Lower leg skin (tissue), 4 donors: ENCODE measurements around the gene CEP55. TPM values are rescaled to one million over a fixed set of nuclear protein-coding genes. Genes with fewer than 3 reads are reported as not detected.
"Not testable (repeated sequence)": the region's sequence is repeated elsewhere in the genome, so short reads cannot be mapped to it uniquely, and the experiment has no call there.

ENCODE experiments used
- DNase-seq, 2 donors: peaks; one replicate each; pipeline ENCODE4 v3.0.0-alpha.2; 2019; ENCODE audit warnings: low spot score in 2 of 2
- H3K4me3 ChIP-seq: fragments of 200-600 bp; sonication (generic); 2 replicates; pipeline ENCODE4 v1.5.1; 2017; ENCODE audit warnings: mild to moderate bottlenecking, low read depth; ENCODE audit not compliant: poor library complexity, severe bottlenecking
- POLR2A ChIP-seq, 2 donors: fragments of 450-650 bp; IDR thresholded peaks; one replicate each; pipeline ENCODE4 v1.6.1; 2016 to 2017; ENCODE audit warnings: antibody characterized with exemption in 2 of 2, mild to moderate bottlenecking in 1 of 2, moderate library complexity in 1 of 2
- WGBS, 2 donors: methylation state at CpG; one replicate each; pipeline ENCODE4 v1.1.5; 2018; 5-methylcytosine and 5-hydroxymethylcytosine counted together
- intact Hi-C: fragments of 100-400 bp; cut with DNase I; formaldehyde crosslinking; loops from one replicate; pipeline ENCODE4 v1.15.0; 2023; ENCODE audit warnings: low total_unique reads
- total RNA-seq, 4 donors: library from RNA; depleted of rRNA; stranded (reverse); fragments of >200 nt; gene quantifications; one replicate each; pipeline ENCODE4 v1.1.0, GENCODE V29; 2016
- TF ChIP-seq, protein P1 (sequence below), 3 donors: fragments of 450-650 bp; IDR thresholded peaks; one replicate each; pipeline ENCODE4 v1.5.1; 2016; ENCODE audit warnings: antibody characterized with exemption in 3 of 3, mild to moderate bottlenecking in 3 of 3, moderate library complexity in 2 of 3

Gene CEP55
- total RNA-seq, 4 donors from 2014 or later: 0.29 to 3.3 (median 1.7) TPM

GRCh38 chr10:93513091-93513490 lies 16.7 kb downstream of the CEP55 start:
- TF ChIP-seq, protein P1, sequence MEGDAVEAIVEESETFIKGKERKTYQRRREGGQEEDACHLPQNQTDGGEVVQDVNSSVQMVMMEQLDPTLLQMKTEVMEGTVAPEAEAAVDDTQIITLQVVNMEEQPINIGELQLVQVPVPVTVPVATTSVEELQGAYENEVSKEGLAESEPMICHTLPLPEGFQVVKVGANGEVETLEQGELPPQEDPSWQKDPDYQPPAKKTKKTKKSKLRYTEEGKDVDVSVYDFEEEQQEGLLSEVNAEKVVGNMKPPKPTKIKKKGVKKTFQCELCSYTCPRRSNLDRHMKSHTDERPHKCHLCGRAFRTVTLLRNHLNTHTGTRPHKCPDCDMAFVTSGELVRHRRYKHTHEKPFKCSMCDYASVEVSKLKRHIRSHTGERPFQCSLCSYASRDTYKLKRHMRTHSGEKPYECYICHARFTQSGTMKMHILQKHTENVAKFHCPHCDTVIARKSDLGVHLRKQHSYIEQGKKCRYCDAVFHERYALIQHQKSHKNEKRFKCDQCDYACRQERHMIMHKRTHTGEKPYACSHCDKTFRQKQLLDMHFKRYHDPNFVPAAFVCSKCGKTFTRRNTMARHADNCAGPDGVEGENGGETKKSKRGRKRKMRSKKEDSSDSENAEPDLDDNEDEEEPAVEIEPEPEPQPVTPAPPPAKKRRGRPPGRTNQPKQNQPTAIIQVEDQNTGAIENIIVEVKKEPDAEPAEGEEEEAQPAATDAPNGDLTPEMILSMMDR (IDR thresholded peaks at IDR 0.05): no peak
- no peak for TF ChIP-seq POLR2A (IDR thresholded peaks at IDR 0.05)
- WGBS, 2 donors: 0 to 97% methylated on average over 1 of the region's 1 CpG
- no peak for DNase-seq
- H3K4me3 ChIP-seq: no peak overlapping the region
- intact Hi-C loops: no loop called here

- no peak for DNase-seq
- intact Hi-C loops: no loop called here
- no peak overlapping the region for H3K4me3 ChIP-seq
- WGBS, 2 donors: 77 to 82% methylated on average over 4 of the region's 4 CpGs
- TF ChIP-seq POLR2A (IDR thresholded peaks at IDR 0.05): no peak
Observed at GRCh38 chr10:93514521-93514920, 18.1 kb downstream of the CEP55 start.

- no peak for DNase-seq
- intact Hi-C loops: no loop called here
- H3K4me3 ChIP-seq: no peak overlapping the region
- TF ChIP-seq, protein P1 (IDR thresholded peaks at IDR 0.05): no peak
- no peak for TF ChIP-seq POLR2A (IDR thresholded peaks at IDR 0.05)
- WGBS, 2 donors: 53 to 55% methylated on average over 8 of the region's 8 CpGs
Observed at GRCh38 chr10:93515071-93516005, 18.9 kb downstream of the CEP55 start.

DNA sequence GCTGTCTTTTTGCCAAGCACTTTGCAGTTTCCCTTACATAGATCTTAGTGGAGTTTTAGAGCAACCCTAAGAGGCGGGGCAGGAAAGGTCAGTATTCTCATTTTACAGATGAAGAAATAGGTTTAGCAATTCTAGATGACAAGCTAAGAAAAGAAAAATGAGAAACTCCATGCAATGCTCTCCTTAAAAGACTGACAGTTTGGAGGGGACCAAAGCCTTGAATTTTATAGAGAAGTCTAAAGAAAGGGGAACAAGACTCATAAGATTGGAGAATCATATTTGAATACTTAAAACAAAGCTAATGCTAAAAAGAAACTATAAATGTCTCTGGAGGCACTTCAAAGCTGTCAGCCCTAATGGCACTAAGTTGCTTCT lies 19.6 kb downstream of the CEP55 start:
- WGBS, 2 donors: 76 to 89% methylated on average over 1 of the region's 1 CpG
- no peak overlapping the region for H3K4me3 ChIP-seq
- TF ChIP-seq POLR2A (IDR thresholded peaks at IDR 0.05): no peak
- TF ChIP-seq, protein P1 (IDR thresholded peaks at IDR 0.05): no peak
- DNase-seq: no peak
- intact Hi-C loops: no loop called here

DNA sequence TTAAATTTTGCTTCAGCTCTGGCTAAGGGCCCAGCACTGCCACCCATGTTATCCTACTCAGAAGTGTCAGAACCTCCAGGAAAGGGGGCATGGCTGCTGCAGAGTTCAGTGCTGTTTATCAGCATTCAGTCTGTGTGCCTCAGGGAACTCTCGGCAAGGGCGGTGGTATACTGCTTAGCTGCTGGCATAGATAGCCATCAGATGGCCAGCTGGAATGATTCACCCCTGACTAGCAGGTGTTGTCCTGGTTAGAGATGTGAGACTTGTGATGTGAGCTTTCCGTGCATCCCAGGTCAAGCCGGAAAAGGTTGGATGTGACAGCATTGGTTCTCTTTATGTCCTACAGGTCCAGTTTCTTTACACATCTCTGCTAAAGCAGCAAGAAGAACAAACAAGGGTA lies 22.1 kb downstream of the CEP55 start:
- H3K4me3 ChIP-seq: no peak overlapping the region

GRCh38 chr10:93535293-93535692 lies 38.9 kb downstream of the CEP55 start:
- H3K4me3 ChIP-seq: no peak overlapping the region
- intact Hi-C loops: no loop called here

More for the DNA sequence above, 22.1 kb downstream of the CEP55 start:
- no peak for DNase-seq
- 87 to 91% methylated on average over 4 of the region's 4 CpGs for WGBS, 2 donors
- intact Hi-C loops: no loop called here
- no peak for TF ChIP-seq POLR2A (IDR thresholded peaks at IDR 0.05)
- TF ChIP-seq, protein P1 (IDR thresholded peaks at IDR 0.05): no peak

GRCh38 chr10:93540871-93541270 lies 44.5 kb downstream of the CEP55 start:
- DNase-seq, H3K4me3 ChIP-seq, intact Hi-C loops: not testable (repeated sequence)
- 97% methylated on average over 4 of the region's 4 CpGs for WGBS, 2 donors

More at GRCh38 chr10:93535293-93535692, 38.9 kb downstream of the CEP55 start:
- WGBS, 2 donors: 82 to 94% methylated on average over 4 to 5 of the region's 5 CpGs
- no peak for DNase-seq
- TF ChIP-seq, protein P1 (IDR thresholded peaks at IDR 0.05): no peak
- TF ChIP-seq POLR2A (IDR thresholded peaks at IDR 0.05): no peak
